ENCODE results near the gene ANXA8.

ANXA8 gene

GRCh38 chr10:47442351-47442750 lies 41.6 kb downstream of the ANXA8 start:
- in situ Hi-C loops (cut with HindIII; ENCODE audit: low sequenced_read_pairs), result no loop called here
- TF ChIP-seq CTCF (IDR thresholded peaks at IDR 0.05; ENCODE audit: low read depth, low read length, missing control alignments), result no peak
- no peak for DNase-seq (ENCODE audit: low read depth)
- H3K4me3 ChIP-seq (ENCODE audit: low read depth, low read length), result no peak overlapping the region

DNA sequence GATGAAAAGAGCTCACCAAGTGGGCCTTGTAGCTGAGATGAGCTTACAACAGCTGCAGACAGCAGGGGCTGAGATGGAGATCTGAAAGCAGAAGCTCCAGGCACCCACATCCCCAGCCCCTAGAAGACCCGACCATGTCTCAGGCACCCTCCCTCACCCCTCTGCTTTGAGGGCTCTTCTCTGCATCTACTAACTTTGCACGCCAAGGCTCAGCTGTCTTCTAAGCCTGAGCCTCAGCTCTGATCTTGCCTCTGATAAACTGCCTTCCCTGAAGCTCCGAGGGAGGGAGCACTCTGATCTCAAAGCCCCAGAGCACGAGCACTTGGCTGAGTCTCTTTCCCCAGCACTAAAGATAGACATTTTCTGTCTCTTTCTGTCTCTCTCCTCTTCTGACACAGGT lies 42.0 kb downstream of the ANXA8 start:
- DNase-seq (ENCODE audit: low read depth), result no peak
- no peak for TF ChIP-seq CTCF (IDR thresholded peaks at IDR 0.05; ENCODE audit: low read depth, low read length, missing control alignments)
- H3K4me3 ChIP-seq (ENCODE audit: low read depth, low read length), result no peak overlapping the region
- in situ Hi-C loops (cut with HindIII; ENCODE audit: low sequenced_read_pairs), result no loop called here

- no peak overlapping the region for H3K4me3 ChIP-seq (ENCODE audit: low read depth, low read length)
- no peak for DNase-seq (ENCODE audit: low read depth)
- in situ Hi-C loops (cut with HindIII; ENCODE audit: low sequenced_read_pairs), result no loop called here
- TF ChIP-seq CTCF (IDR thresholded peaks at IDR 0.05; ENCODE audit: low read depth, low read length, missing control alignments), result no peak
Observed at GRCh38 chr10:47440207-47440606, 43.7 kb downstream of the ANXA8 start.

DNA sequence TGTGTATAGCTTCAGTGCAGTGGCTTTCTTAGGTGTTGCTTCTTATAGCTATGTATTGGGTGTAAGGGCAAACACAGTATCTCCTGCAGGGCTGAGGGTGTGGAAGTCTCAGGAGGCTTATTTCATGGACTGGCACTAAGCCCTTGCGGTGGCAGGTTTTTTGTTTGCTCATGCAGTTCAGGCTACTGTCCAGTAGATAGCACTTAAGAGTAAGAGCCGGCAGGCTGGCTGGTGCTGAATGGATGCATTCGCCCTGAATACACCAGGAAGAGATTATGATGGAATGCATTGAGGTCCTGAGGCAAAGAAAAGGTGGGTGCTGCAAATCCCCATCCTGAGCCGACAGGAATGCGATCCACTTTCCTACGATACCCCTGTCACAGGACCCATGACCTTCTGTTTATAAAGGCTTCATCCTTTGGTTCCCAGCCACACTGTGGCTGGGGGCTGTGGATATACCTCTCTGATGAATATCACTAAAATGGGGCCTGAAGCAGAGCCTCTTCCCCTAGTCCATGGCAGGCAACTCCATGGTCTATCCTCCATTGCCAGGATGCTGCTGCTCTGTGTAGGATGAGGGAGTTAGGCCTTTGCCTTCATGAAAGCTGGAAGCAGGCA lies 44.9 kb downstream of the ANXA8 start:
- peak; percentile 54 for DNase-seq (ENCODE audit: low read depth)
- peak; percentile 81 for TF ChIP-seq CTCF (IDR thresholded peaks at IDR 0.05; ENCODE audit: low read depth, low read length, missing control alignments)
- no peak overlapping the region for H3K4me3 ChIP-seq (ENCODE audit: low read depth, low read length)
- in situ Hi-C loops (cut with HindIII; ENCODE audit: low sequenced_read_pairs), result no loop called here

GRCh38 chr10:47435081-47435480 lies 48.8 kb downstream of the ANXA8 start:
- TF ChIP-seq CTCF (IDR thresholded peaks at IDR 0.05; ENCODE audit: low read depth, low read length, missing control alignments), result no peak
- DNase-seq (ENCODE audit: low read depth), result no peak
- in situ Hi-C loops (cut with HindIII; ENCODE audit: low sequenced_read_pairs), result no loop called here
- H3K4me3 ChIP-seq (ENCODE audit: low read depth, low read length), result no peak overlapping the region

GRCh38 chr10:47425813-47426419 lies 58.0 kb downstream of the ANXA8 start:
- H3K4me3 ChIP-seq (ENCODE audit: low read depth, low read length), result no peak overlapping the region
- in situ Hi-C loops (cut with HindIII; ENCODE audit: low sequenced_read_pairs), result no loop called here
- TF ChIP-seq CTCF (IDR thresholded peaks at IDR 0.05; ENCODE audit: low read depth, low read length, missing control alignments), result no peak
- no peak for DNase-seq (ENCODE audit: low read depth)
